Activated CD4-positive, CD25-positive, alpha-beta regulatory T cell treated with anti-CD3 and anti-CD28 coated beads, Interleukin-2, amount 50 U/mL, for 72 hours (primary cell): ENCODE measurements around the gene AFG1L.
"Not testable (repeated sequence)": the region's sequence is repeated elsewhere in the genome, so short reads cannot be mapped to it uniquely, and the experiment has no call there.

Experiments used
- DNase-seq: peaks from one replicate; pipeline ENCODE4 v3.0.0; 2021

The AFG1L gene

DNA sequence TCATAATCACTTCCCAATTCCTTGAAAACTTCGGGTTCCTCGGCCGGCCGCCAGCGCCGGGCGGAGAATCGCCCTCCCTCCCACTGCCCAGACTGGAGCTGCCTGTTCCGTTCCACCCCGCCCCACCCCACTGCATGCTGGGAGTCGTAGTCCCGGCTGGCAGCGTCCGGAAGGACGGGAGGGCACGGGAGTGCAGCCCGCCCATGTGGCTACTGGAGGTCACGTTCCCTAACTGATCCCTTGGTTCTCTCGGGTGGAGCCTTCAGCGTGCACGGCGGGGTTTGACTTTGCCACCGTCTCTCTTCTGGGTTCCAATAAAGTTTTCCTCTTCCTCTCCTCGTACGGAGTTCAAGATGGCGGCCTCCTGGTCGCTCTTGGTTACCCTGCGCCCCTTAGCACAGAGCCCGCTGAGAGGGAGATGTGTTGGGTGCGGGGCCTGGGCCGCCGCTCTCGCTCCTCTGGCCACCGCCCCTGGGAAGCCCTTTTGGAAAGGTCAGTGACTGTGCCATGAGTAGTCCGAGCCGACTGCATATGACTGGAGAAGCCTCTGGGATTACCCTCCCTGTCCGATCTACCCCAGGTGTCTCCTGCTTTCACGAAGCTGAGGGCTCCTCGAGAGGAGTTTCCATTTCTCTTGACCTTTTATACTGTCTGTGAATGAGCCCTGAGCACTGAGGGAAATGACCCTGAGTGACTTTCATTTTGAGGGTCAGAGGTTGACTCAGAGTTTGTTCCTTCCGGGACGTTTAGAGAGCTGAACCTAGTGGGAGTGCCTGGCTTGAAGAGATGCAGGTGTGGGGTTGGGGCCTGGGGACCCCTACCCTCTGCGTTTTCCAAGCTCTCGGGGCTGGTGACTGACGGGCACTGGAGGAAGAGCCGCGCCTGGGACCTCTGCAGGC, at the start of gene AFG1L:
AFG1L (plus strand) TSS at position 328 of the 899 bp plus-strand sequence; CDS start at position 354, 26 bp downstream.
- peak; percentile 89 for DNase-seq

DNA sequence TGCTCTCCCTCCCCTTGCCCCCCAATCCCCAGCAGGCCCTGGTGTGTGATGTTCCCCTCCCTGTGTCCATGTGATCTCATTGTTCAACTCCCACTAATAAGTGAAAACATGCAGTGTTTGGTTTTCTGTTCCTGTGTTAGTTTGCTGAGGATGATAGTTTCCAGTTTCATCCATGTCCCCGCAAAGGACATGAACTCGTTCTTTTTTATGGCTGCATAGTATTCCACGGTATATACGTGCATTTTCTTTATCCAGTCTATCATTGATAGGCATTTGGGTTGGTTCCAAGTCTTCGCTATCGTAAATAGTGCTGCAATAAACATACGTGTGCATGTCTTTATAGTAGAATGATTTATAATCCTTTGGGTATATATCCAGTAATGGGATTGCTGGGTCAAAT, 49.8 kb upstream of the AFG1L start:
- not testable (repeated sequence) for DNase-seq

DNA sequence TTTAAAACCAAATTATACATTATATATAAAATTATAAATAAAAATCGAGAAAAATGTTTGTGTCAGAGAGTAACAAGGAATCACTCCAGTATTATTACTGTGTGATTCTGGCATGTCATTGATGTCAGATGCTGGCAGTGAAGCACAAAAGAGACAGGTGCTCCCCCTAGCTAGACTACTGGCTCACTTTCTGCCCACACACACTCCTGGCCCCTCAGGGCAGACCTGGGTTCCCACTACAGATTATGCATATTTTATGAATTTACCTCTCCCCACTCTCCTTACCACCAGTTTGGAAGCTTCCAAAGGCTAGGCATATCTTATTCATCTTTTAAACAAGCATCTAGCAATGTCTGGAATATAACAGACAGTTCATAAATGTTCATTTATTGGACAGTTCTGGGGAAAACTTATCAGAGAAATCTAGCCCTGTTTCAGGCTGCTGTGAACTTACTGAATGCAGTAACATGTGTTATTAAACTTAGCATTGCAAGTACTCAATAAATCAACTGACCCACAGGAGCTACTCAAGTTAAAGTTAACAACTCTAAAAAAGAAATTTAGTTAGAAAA, 46.8 kb upstream of the AFG1L start:
- no peak for DNase-seq

DNA sequence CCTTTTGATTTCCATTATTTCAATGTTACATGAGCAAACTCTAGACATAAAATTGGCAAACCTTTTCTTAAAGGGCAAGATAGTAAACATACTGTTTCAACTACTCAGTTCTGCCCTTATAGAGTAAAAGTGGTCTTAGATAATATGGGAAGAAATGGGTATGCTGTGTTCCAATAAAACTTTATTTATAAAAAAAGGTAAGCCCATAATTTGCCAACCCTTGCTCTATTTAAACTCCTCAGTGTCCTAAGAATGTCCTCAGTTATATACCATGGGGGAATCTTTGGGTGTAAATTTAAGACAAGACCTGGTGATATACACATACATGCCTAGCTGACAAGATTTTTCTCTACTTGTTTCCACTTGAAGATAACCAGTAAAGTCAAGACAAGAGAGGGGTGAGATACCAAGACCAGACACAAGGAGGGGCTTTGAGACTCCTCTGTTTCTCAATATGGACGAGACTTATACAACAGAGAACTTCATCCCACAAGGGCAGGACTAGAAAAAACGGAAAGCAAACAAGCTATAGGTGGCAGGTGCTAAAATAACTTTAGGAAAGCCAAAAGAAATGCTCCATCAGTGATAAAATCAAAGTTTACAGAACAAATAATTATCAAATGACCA, 44.5 kb upstream of the AFG1L start:
- no peak for DNase-seq

DNA sequence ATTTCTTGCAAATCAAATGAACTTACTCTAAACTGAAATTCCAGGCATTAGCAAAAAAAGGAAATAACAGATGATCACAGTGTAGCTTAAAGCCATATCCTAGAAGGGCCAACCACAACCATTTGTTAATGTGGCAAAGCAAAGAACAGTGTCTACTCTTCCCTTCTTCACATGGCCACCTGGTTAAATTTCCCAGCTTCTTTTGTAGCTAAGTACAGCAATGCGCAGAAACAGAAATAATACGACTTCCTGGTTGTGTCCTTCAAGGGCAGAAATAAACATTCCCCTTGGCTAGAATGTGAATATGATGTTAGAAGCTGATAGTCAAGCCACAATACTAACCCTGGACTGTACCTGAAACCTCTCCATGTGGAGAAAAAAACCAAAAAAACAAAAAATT, 43.6 kb upstream of the AFG1L start:
- DNase-seq: no peak

DNA sequence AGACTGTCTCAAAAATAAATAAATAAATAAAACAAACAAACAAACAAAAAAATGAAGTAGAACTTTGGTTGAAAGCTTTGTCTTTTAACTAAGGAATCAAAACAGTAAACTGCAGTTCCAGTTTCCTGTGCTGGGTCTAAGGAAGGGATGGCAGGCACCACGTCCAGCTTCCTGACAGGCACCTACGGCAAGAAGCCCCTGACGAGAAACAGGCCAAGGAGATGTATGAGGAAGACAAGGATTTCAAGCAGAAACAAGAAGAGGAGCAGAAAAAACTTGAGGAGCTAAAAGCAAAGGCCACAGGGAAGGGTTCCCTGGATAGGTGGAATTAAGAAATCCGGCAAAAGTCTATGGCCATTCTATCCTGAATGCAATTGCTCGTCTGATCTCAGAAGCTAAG, 42.8 kb upstream of the AFG1L start:
- no peak for DNase-seq

DNA sequence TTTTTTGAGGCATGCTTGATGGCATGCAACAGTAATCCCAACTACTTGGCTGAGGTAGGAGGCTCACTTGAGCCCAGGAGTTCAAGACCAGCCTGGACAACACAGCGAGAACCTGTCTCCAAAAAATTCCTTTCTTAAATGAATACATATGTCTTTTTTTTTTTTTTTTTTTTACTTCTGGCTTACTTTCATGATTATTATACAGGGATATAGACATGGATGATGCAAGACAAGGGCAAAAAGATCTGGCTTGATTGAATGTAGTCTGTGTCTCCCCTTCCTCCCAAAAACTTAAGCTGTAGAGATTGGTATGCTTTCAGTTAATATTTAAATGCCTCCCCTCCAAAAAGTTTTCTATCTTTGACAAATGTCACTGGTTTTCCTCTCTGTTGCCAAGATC, 41.6 kb upstream of the AFG1L start:
- no peak for DNase-seq

DNA sequence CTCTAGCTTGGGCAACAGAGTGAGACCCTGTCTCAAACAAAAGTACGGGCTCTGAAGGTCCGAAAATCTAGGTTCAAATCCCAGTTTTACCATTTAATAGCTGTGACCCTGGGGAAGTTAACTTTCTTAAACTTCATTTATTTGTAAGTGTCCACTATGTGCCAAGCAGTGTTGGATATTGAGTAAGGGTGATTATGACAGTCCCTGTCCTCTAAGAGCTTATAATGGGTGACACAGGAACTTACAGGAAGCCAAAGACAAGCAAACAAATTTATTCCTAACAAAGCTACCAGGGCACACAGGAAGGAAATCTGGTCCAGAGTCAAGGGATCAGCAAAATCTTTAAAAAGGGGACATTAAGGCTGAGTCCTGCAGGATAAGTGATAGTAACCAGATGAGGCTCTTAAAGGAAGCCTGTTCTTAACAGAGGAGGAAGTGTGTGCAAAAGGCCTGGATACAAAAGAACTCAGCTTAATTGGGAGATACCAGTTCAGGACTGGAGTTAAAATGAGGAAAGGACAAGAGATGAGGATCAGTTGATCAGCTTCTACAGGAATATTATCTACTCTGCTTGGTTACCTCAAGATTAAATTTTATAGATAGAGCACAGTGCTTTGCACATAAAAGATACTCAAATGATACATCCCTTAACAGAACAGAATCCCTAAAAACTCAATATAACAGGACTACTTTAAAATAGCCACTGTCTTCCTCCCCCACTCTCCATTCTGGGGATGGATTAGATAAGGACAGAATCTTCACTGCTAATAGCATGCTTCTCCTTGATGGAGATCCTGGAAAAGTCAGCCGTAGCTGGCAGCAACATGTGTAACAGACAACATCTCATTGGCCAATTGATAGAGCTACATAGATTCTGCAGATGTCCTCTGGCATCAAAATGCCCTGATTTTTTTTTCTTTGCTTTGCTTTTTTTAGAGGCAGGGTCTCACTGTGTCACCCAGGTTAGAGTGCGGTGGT, 40.1 kb upstream of the AFG1L start:
- DNase-seq: no peak

DNA sequence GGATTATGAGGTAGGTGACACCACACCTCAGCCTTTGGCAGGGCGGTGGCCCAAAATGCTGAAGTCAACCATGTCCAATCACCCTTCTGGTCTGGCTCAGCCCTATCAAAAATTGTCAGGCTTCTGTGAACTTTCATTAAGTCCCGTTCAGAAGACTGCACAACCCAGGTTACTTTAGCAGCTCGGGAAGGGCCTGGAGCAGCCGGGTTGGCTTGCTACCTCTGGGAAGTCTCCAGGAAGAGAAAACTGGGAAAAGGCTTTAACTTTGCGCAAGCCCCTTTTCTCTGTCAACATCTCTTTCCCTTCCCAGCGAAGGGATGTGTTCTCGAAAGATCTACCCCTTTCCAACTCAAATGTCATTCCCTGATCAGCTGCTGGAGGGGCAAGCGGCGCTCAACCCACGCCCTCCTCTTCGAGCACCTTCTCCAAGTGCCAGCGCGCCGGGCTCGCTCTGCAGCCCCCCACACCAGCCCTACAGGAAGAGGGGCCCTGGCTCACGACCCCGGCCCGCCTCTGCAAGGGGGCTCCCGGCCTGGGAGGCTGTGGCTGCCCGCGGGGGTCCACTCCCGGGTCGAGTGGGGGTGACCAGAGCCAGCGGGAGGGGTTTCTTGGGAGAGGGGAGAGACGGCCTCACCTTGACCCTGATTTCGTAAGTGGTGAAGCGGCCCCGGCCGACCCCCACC, 34.6 kb upstream of the AFG1L start:
- DNase-seq: no peak

DNA sequence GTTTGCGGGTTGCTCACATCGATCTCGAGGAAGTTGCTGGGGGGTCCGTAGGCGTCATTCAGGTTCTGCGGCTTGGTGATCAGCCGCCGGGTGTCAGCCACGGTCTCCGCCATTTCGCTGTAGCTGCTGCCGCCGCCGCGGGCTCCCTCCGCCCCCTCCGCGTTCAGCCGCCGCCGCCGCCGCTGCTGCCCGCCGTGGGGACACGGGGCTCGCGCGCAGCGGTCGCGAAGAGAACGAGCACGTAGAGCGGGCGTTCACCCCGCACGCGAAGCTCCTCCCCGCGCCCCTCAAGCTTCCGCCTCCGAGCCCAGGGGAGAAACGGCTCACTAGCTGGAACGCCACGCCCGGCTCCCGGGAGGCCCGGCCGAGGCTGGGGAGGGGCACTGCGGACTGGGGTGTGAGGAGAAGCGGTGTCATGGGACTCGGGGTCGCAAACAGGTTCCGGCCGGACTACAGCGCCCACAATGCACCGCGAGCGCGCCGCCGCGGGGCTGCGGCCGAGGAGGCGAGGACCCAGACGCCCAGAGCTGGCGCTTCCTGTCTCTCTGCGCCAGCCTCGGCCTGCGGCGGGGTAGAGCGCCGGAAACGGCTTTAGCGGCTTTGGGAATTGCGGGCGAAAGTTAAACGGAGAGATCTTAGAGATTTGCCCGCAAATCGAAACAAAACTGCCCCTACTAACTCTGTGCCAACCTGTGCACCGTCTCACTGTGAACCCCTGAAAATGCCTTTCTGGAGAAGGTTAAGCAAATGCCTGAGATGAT, 33.9 kb upstream of the AFG1L start, which contains the start of gene SNX3:
SNX3 (minus strand) TSS at position 232 of the 761 bp plus-strand sequence; CDS start at position 113, 119 bp downstream.
- peak; percentile 91 for DNase-seq

DNA sequence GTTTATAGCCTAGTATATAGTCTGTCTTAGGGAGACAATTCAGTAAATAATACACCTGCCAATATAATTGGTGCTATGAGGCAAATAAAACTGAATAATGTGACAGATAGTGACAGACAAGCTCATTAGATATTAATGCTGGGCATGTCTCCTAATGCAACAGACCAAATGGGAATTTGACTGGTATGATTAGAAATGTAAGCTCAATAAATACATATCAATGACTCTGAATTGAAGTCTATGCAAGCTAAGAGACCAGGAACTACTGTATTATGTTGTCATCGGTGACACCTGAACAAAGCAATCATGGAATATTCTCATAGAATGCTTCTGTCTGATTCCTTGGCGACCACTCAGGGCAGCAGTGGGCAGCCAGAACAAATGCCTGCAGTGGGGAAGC, 31.5 kb upstream of the AFG1L start:
- DNase-seq: no peak

DNA sequence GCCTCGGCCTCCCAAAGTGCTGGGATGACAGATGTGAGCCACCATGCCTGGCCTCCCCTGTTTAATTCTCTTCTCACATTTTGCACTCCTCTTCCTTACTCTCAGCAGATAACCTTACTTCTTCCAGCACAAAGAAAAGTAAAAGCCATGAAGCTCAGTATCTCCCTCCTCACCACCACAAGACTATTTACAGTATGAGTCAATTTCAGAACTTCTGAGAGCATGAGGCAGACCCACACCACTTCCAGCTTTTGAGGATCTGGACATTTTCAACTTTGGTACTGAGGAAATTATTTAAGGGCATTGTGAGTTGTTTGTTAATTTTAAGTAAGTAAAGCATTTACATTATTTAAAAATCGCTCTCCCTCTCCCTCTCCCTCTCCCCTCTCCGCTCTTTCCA, 26.0 kb upstream of the AFG1L start:
- DNase-seq: no peak

DNA sequence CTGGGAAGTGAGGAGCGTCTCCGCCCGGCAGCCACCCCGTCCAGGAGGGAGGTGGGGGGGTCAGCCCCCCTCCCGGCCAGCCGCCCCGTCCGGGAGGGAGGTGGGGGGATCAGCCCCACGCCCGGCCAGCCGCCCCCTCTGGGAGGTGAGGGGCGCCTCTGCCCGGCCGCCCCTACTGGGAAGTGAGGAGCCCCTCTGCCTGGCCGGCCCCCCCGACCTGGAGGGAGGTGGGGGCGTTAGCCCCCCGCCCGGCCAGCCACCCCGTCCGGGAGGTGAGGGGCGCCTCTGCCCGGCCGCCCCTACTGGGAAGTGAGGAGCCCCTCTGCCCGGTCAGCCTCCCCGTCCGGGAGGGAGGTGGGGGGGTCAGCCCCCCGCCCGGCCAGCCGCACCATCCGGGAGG, 24.9 kb upstream of the AFG1L start:
- not testable (repeated sequence) for DNase-seq

DNA sequence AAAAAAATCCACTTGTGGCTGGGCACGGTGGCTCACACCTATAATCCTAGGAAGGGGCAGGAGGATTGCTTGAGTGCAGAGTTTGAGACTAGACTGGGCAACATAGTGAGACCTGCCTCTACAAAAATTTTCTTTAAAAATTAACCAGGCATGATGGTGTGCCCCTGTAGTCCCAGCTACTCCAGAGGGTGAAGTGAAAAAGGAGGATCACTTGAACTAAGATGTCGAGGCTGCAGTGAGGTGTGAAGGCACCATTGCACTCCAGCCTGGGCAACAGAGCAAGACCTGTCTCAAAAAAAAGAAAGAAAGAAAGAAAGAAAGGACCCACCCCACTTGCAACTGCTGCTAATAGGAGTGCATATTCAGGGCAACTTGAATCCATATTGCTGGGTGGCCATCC, 20.3 kb upstream of the AFG1L start:
- no peak for DNase-seq

DNA sequence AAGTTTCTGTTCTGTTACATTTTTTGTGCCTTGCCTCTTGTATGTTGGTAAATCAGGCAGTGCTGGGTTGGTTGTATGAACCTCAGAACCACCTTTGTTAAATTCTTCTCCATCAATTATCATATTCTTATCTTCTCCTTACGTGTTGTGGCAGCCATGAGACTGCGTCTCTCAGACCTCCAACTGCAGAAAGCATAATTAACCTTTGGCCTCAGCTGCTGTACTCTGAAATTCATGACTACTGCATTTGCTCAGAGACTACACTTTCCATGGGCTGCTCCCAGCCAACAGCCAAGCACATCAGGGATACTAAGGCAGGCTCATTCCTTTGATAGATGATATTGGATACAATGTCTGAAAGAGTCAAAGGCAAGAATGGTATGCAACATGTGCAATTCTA, 18.9 kb upstream of the AFG1L start:
- no peak for DNase-seq

DNA sequence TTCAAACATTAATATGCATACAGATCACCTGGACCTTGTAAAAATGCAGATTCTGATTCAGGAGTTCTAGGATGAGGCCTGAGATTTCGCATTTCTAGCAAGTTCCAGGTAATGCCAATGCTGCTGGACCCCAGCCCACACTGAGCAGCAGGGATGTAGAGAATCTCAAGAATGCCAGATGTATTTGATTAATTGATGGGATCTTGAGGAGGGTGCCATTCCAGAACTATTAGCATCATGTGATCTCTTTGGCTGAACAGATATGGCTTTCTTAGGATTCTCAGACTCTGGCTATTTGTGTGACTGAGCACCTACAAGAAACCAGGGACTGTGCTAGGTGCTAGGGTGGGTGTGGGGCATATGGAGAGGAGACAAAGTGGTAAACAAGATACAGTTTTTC, 17.6 kb upstream of the AFG1L start:
- DNase-seq: no peak

DNA sequence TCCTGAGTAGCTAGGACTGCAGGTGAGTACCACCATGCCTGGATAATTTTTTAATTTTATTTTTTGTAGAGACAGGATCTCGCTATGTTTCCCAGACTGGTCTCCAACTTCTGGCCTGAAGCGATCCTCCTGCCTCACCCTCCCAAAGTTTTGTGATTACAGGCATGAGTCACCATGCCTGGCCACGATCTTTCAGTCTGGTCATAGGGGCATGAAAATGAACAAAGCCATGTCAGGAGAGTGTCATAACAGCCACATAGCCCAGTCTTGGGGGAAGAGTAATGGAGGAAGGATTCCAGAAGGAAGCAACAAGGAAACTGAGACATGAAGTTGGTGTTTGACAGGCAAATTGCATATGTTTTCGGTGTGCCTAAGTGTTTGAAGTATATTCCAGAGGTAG, 17.0 kb upstream of the AFG1L start:
- DNase-seq: no peak

DNA sequence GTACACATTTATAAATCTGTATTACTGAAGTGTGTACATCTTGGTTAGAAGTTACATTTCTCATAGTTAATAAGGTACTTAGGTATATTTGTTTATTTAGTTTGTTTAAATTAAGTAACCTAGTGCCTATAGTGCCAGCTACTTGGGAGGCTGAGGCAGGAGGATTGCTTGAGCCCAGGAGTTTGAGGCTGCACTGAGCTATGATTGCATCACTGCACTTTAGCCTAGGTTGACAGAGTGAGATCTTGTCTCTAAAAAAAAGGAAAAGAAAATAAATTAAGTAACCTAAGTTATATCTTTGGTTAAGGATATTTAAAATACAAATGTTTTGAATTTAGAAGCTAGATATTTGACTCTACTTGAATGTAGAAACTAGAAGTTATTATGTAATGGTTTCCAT, 9.5 kb upstream of the AFG1L start:
- DNase-seq: no peak

DNA sequence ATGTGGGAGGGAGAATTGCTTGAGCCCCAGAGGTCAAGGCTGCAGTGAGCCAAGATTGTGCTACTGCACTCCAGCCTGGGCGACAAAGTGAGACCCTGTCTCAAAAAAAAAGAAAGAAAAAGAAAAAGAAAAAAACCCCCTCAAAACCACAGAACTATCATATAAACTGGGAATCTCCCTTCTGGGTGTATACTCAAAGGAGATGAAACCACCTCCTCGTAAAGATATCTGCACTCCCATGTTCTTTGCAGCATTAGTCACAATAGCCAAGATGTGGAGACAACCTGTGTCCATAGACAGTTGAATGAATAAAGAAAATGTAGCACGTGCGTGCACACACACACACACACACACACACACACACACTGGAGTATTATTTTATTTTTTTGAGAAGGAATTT, 8.5 kb upstream of the AFG1L start:
- no peak for DNase-seq

DNA sequence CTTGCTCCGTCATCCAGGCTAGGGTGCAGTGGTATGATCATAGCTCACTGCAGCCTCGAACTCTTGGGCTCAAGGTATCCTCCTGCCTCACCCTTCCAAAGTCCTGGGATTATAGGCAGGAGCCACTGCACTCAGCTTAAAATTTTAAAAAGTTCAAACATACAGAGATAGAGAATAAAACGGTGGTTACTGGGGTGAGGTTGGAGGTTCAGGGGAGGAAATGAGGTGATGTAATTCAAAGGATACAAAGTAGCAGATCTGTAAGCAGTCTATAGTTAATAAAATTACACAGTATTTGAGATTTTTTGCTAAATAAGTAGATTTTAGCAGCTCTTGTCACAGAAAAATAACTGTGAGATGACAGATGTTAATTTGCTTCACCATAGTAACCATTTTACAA, 7.5 kb upstream of the AFG1L start:
- no peak for DNase-seq

DNA sequence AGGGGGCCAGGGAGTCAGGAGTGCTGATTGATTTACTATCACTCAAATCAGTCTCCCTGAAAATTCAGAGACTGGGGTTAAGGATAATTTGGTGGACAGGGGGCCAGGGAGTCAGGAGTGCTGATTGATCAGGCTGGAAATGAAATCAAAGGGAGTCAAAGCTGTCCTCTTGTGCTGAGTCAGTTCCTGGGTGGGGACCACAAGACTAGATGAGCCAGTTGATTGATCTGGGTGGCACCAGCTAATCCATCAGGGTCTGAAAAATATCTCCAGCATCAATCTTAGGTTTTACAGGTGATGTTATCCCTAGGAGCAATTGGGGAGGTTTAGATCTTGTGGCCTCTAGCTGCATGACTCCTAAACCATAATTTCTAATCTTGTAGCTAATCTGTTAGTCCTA, 6.1 kb upstream of the AFG1L start:
- DNase-seq: no peak
